A549 (cell line): ENCODE measurements around the gene NBEAL1. TPM values are rescaled to one million over a fixed set of nuclear protein-coding genes. Genes with fewer than 3 reads are reported as not detected.

Experiments used
- ATAC-seq, 2 experiments: fragments of 200-7000 bp in 1 of 2; fragments of >200 bp in 1 of 2; cut with Nextera tagmentation in 1 of 2; cut with Tn5 transposase in 1 of 2; 3 replicates each; pipeline versions ENCODE4 v1.8.0 to v1.9.1; 2018 to 2020; ENCODE audit warnings: mild to moderate bottlenecking in 1 of 2, moderate library complexity in 1 of 2
- CTCF ChIA-PET: fragments of 300-600 bp; sonication (Branson Sonifier 250); formaldehyde crosslinking; extraction: SDS; loops from one replicate; lab custom pipeline; 2021; ENCODE audit warnings: antibody characterized with exemption, inconsistent platforms; lab: Yijun Ruan, JAX
- POLR2A ChIA-PET: fragments of 350-600 bp; formaldehyde crosslinking; extraction: SDS; loops from one replicate; lab custom pipeline; 2021; ENCODE audit warnings: antibody characterized with exemption, inconsistent platforms; lab: Yijun Ruan, JAX
- DNase-seq, 2 experiments: peaks; one replicate each; pipeline versions ENCODE4 v3.0.0 to v3.0.0-alpha.2; 2011 to 2016; ENCODE audit warnings: low read depth in 1 of 2, low spot score in 1 of 2
- FAIRE-seq: peaks from 2 replicates; lab custom pipeline; 2011; peaks lifted over from hg19 to GRCh38; lab: Jason Lieb, UNC
- H3K27ac ChIP-seq, 2 experiments: fragments of >200 bp; sonication (Bioruptor Twin); formaldehyde crosslinking; 3 replicates each; pipeline ENCODE4 v1.5.1; 2016 to 2017
- H3K4me1 ChIP-seq: fragments of >200 bp; sonication (Bioruptor Twin); formaldehyde crosslinking; 3 replicates; pipeline ENCODE4 v1.6.1; 2016
- H3K4me2 ChIP-seq: fragments of >200 bp; sonication (Bioruptor Twin); formaldehyde crosslinking; 3 replicates; pipeline ENCODE4 v1.6.1; 2016
- H3K4me3 ChIP-seq: fragments of >200 bp; sonication (Bioruptor Twin); formaldehyde crosslinking; 3 replicates; pipeline ENCODE4 v1.5.1; 2016
- H3K9me3 ChIP-seq: fragments of >200 bp; sonication (Bioruptor Twin); formaldehyde crosslinking; 3 replicates; pipeline ENCODE4 v1.6.1; 2016
- BHLHE40 ChIP-seq: IDR thresholded peaks from 2 replicates; pipeline ENCODE4 v1.6.1; 2012; ENCODE audit warnings: low read depth, low read length, inconsistent platforms
- CBX2 ChIP-seq: fragments of 200-600 bp; sonication (generic); IDR thresholded peaks from 2 replicates; pipeline ENCODE4 v1.6.1; 2016; ENCODE audit warnings: low read depth, mild to moderate bottlenecking, borderline replicate concordance
- CEBPB ChIP-seq, 2 experiments: fragments of >200 bp in 1 of 2; sonication (Bioruptor Twin) in 1 of 2; formaldehyde crosslinking in 1 of 2; IDR thresholded peaks; 2 replicates each; pipeline ENCODE4 v1.6.1; 2012 to 2016
- CHD4 ChIP-seq: fragments of 200-600 bp; sonication (generic); IDR thresholded peaks from 2 replicates; pipeline ENCODE4 v1.6.1; 2016; ENCODE audit warnings: antibody characterized with exemption, mild to moderate bottlenecking, borderline replicate concordance
- E2F6 ChIP-seq: IDR thresholded peaks from 2 replicates; pipeline ENCODE4 v1.6.1; 2012; ENCODE audit warnings: low read depth, borderline replicate concordance
- EHF ChIP-seq: fragments of 250-450 bp; sonication (Bioruptor Pico); IDR thresholded peaks from 2 replicates; pipeline ENCODE4 v1.5.0; 2020; ENCODE audit warnings: mild to moderate bottlenecking
- FOXS1 ChIP-seq: fragments of 250-450 bp; sonication (Bioruptor Pico); IDR thresholded peaks from 2 replicates; pipeline ENCODE4 v1.5.0; 2020; ENCODE audit warnings: mild to moderate bottlenecking, moderate library complexity
- GATA3 ChIP-seq: IDR thresholded peaks from 2 replicates; pipeline ENCODE4 v1.6.1; 2012; ENCODE audit warnings: borderline replicate concordance
- HDAC2 ChIP-seq: fragments of 200-600 bp; sonication (generic); IDR thresholded peaks from 2 replicates; pipeline ENCODE4 v1.6.1; 2016
- HEYL ChIP-seq: fragments of 250-450 bp; sonication (Bioruptor Pico); IDR thresholded peaks from 2 replicates; pipeline ENCODE4 v1.8.0; 2021; ENCODE audit warnings: mild to moderate bottlenecking, moderate library complexity
- HMGXB4 ChIP-seq: fragments of 250-450 bp; sonication (Bioruptor Pico); IDR thresholded peaks from 2 replicates; pipeline ENCODE4 v1.5.0; 2021; ENCODE audit warnings: mild to moderate bottlenecking, moderate library complexity, borderline replicate concordance
- HOXA7 ChIP-seq: fragments of 250-450 bp; sonication (Bioruptor Pico); IDR thresholded peaks from 2 replicates; pipeline ENCODE4 v1.5.0; 2020; ENCODE audit warnings: mild to moderate bottlenecking, moderate library complexity
- HOXB5 ChIP-seq: fragments of 250-450 bp; sonication (Bioruptor Pico); IDR thresholded peaks from 2 replicates; pipeline ENCODE4 v1.5.0; 2020; ENCODE audit warnings: mild to moderate bottlenecking, moderate library complexity
- MAFK ChIP-seq: fragments of 450-650 bp; IDR thresholded peaks from 2 replicates; pipeline ENCODE4 v1.6.1; 2014; ENCODE audit not compliant: partially characterized antibody
- PHF8 ChIP-seq: fragments of 200-600 bp; sonication (generic); IDR thresholded peaks from 2 replicates; pipeline ENCODE4 v1.6.1; 2016; ENCODE audit warnings: low read depth, mild to moderate bottlenecking, antibody characterized with exemption, moderate library complexity, borderline replicate concordance
- POLR2AphosphoS2 ChIP-seq: conservative IDR thresholded peaks from 2 replicates; pipeline ENCODE4 v1.6.1; 2012; ENCODE audit warnings: low read length, improper control_type of control experiment, inconsistent platforms
- RARB ChIP-seq: fragments of 250-450 bp; sonication (Bioruptor Pico); IDR thresholded peaks from 2 replicates; pipeline ENCODE4 v1.8.0; 2021; ENCODE audit warnings: mild to moderate bottlenecking, moderate library complexity
- RCOR1 ChIP-seq: fragments of 150-350 bp; IDR thresholded peaks from 2 replicates; pipeline ENCODE4 v1.6.1; 2014; ENCODE audit warnings: antibody characterized with exemption, low read length, low read depth
- RFX5 ChIP-seq: fragments of 450-650 bp; IDR thresholded peaks from 2 replicates; pipeline ENCODE4 v1.7.1; 2014; ENCODE audit warnings: antibody characterized with exemption, mild to moderate bottlenecking, moderate library complexity
- RNF2 ChIP-seq: fragments of 200-600 bp; sonication (generic); IDR thresholded peaks from 2 replicates; pipeline ENCODE4 v1.6.1; 2016; ENCODE audit warnings: low read depth, mild to moderate bottlenecking, antibody characterized with exemption, moderate library complexity, borderline replicate concordance
- SMC3 ChIP-seq: fragments of >200 bp; sonication (Bioruptor Twin); formaldehyde crosslinking; IDR thresholded peaks from 3 replicates; pipeline ENCODE4 v1.6.1; 2018; ENCODE audit warnings: inconsistent platforms
- SREBF2 ChIP-seq: fragments of 450-650 bp; IDR thresholded peaks from 2 replicates; pipeline ENCODE4 v1.6.1; 2014; ENCODE audit warnings: mild to moderate bottlenecking, moderate library complexity
- TFCP2L1 ChIP-seq: fragments of 250-450 bp; sonication (Bioruptor Pico); IDR thresholded peaks from 2 replicates; pipeline ENCODE4 v1.5.0; 2021; ENCODE audit warnings: mild to moderate bottlenecking
- ZC3H11A ChIP-seq: fragments of 450-650 bp; IDR thresholded peaks from 2 replicates; pipeline ENCODE4 v1.6.1; 2014; ENCODE audit warnings: antibody characterized with exemption, mild to moderate bottlenecking
- ZNF302 ChIP-seq: fragments of 250-450 bp; sonication (Bioruptor Pico); IDR thresholded peaks from 2 replicates; pipeline ENCODE4 v1.9.0; 2021; ENCODE audit warnings: inconsistent platforms, mild to moderate bottlenecking, moderate library complexity
- ZSCAN20 ChIP-seq: fragments of 250-450 bp; sonication (Bioruptor Pico); IDR thresholded peaks from 2 replicates; pipeline ENCODE4 v1.8.0; 2022; ENCODE audit warnings: mild to moderate bottlenecking, moderate library complexity
- WGBS: methylation state at CpG from one replicate; pipeline ENCODE4 v1.1.6; 2017; ENCODE audit errors: missing lambda C conversion rate; 5-methylcytosine and 5-hydroxymethylcytosine counted together
- polyA plus RNA-seq, 4 experiments: library from polyadenylated mRNA; depleted of rRNA in 3 of 4; stranded (reverse); fragments of >200 nt; fragmentation: RNase III in 1 of 4; extraction: RNeasy Plus Mini Kit Qiagen cat#74134 plus additional on column Dnase treatment in 1 of 4; gene quantifications; 2 replicates in 3 of 4; 3 replicates in 1 of 4; pipeline ENCODE4 v1.2.3, GENCODE V29; 2011 to 2017

NBEAL1 gene
- polyA plus RNA-seq, 2 of the 4 experiments (the other 2 are of a cell fraction): 3.8 to 11.9 TPM

DNA sequence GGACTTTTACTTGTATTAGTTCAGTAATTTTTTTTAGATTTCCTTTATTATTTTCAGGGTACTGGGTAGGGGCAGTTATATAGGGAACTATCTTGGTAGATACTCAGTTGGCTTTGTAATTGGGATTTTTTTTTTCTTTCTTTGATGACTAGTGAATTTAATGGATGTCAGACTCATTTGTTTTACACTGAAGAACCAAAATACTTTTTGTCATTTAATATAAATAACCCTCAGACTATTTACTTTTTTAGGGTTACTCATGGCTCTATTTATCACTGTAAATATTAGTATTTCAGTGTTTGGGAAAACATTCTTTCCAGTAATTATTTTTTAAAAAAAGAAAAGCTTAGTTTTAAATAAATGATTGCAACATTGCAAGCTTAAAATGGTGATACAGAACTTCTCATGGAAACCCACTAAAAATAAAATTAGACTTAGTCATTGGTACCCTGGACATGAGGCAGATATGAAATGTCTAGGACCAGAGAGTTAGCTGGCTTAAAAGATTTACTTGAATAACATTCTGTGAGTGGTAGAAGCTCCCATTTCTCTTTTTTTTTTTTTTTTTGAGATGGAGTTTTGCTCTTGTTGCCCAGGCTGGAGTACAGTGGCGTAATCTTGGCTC is 149.7 kb downstream of the NBEAL1 start:
- POLR2A ChIA-PET: no interaction called here
- no peak for TF ChIP-seq GATA3
- no peak for TF ChIP-seq CBX2
- no peak for TF ChIP-seq ZC3H11A
- TF ChIP-seq ZSCAN20: no peak
- no peak for TF ChIP-seq HMGXB4 (CRISPR knock-in tag)
- no peak for TF ChIP-seq POLR2AphosphoS2
- no peak for TF ChIP-seq RFX5
- no peak for TF ChIP-seq HDAC2
- TF ChIP-seq RCOR1: no peak
- no peak for TF ChIP-seq FOXS1 (CRISPR knock-in tag)
- TF ChIP-seq MAFK: no peak
- TF ChIP-seq, all 56 proteins: peak for 0
- CTCF ChIA-PET: interaction anchor here (1.3 kb wide), 1 partner anchor 11 kb away, joined by 3 read pairs; no protein-coding TSS in a partner anchor
- Histone ChIP-seq H3K4me3 (no peak overlapping the region), H3K4me2 (no peak overlapping the region), H3K9me3 (no peaks in the 10 kb centered on the region), H3K27ac (no peak overlapping the region), H3K4me1 (no peaks in the 10 kb centered on the region)
- no peak for FAIRE-seq
- no peak for ATAC-seq
- DNase-seq: no peak
- WGBS: 88% methylated on average over 1 of the region's 1 CpG

DNA sequence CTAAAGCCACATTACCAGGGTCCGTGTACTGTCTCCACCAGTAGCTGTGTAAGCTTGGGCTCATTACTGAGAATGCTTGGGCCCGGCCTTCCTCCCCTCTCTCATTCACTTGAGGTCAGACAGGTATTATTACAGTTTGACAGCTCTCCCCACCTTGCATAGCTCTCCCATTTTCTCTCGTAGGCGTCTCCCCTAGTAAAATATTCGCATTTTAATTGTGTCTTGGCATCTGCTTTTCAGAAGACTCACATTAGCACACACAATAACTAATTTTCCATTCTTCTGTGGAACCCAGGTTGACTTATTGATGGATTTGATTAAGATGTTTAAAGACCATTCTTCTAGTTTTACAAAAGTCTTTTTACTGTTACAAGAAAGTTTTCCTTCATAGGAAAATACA is 153.1 kb downstream of the NBEAL1 start:
- CTCF ChIA-PET: interaction anchor here (0.9 to 1.2 kb wide), 2 partner anchors 97 to 297 kb away, joined by 3 read pairs; no protein-coding TSS in a partner anchor
- H3K9me3 ChIP-seq: no peaks in the 10 kb centered on the region
- no peak for FAIRE-seq
- POLR2A ChIA-PET: no interaction called here
- no peak overlapping the region for H3K4me2 ChIP-seq
- 92% methylated on average over 5 of the region's 5 CpGs for WGBS
- no peak for ATAC-seq
- no peak overlapping the region for H3K4me3 ChIP-seq
- TF ChIP-seq CHD4: no peak
- TF ChIP-seq SREBF2: no peak
- DNase-seq: no peak
- H3K4me1 ChIP-seq: no peaks in the 10 kb centered on the region
- no peak overlapping the region for H3K27ac ChIP-seq

DNA sequence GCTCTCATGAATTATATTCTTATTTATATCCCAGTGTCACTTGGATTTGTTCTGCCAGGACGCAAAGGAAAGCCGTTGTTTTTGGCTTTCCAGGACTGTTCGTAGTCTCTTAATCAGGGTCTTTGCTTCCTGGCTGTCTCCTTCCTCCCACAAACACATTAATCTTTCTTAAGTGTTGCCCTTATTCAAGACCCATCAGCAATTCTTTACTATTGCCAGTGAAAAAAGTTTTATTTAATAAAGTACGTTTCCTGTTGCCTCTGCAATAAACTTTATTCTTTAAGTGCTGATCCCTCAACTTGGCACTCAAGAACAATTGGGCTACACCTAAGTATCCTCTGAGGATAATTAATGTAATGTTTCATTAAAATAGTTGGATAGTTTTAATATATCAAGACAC is 155.8 kb downstream of the NBEAL1 start:
- 95% methylated on average over 4 of the region's 4 CpGs for WGBS
- Histone ChIP-seq H3K9me3 (no peaks in the 10 kb centered on the region), H3K4me3 (no peak overlapping the region), H3K4me2 (no peak overlapping the region), H3K27ac (no peak overlapping the region)
- no peak for DNase-seq
- ATAC-seq: no peak
- FAIRE-seq: no peak
- POLR2A ChIA-PET: no interaction called here
- no peak for TF ChIP-seq BHLHE40
- TF ChIP-seq PHF8: no peak
- no peak for TF ChIP-seq POLR2AphosphoS2
- TF ChIP-seq HMGXB4 (CRISPR knock-in tag): no peak
- TF ChIP-seq SMC3: no peak
- no peak for TF ChIP-seq RFX5
- TF ChIP-seq EHF: no peak
- TF ChIP-seq RARB (CRISPR knock-in tag): no peak
- no peak for TF ChIP-seq ZC3H11A
- TF ChIP-seq CEBPB (IDR thresholded peaks at IDR 0.05): no peak
- TF ChIP-seq HOXB5 (CRISPR knock-in tag): no peak
- no peak for TF ChIP-seq HEYL (CRISPR knock-in tag)
- TF ChIP-seq TFCP2L1: no peak
- TF ChIP-seq ZNF302 (CRISPR knock-in tag): no peak
- no peak for TF ChIP-seq RCOR1
- no peak for TF ChIP-seq HDAC2
- TF ChIP-seq RNF2: no peak
- no peak for TF ChIP-seq HOXA7 (CRISPR knock-in tag)
- no peak for TF ChIP-seq CHD4
- TF ChIP-seq E2F6: no peak
- TF ChIP-seq, all 56 proteins: peak for 0
- CTCF ChIA-PET: no interaction called here
- no peaks in the 10 kb centered on the region for H3K4me1 ChIP-seq
